Stimulated activated memory B cell treated with anti-CD40 and anti-IgM and Interleukin-4, amounts not matched to agents 10 μg/mL and 1 μg/mL and 100 μg/mL, for 72 hours (primary cell): ENCODE measurements around the gene SYNM.

ENCODE experiments used
- ATAC-seq: fragments of 150-1000 bp; cut with Tn5 transposase; 2 replicates; pipeline ENCODE4 v1.10.0; 2021
- H3K27ac Mint-ChIP-seq: one replicate; pipeline ENCODE4 v1.8.0; 2022; ENCODE audit warnings: mild to moderate bottlenecking, mixed read lengths
- H3K27me3 Mint-ChIP-seq: one replicate; pipeline ENCODE4 v1.8.0; 2022; ENCODE audit warnings: mixed read lengths
- H3K36me3 Mint-ChIP-seq: one replicate; pipeline ENCODE4 v1.8.0; 2022; ENCODE audit warnings: mixed read lengths
- H3K4me1 Mint-ChIP-seq: one replicate; pipeline ENCODE4 v1.8.0; 2022; ENCODE audit warnings: mixed read lengths
- H3K4me3 Mint-ChIP-seq: one replicate; pipeline ENCODE4 v1.8.0; 2022; ENCODE audit warnings: mild to moderate bottlenecking, moderate library complexity, mixed read lengths
- H3K9me3 Mint-ChIP-seq: one replicate; pipeline ENCODE4 v1.8.0; 2022; ENCODE audit warnings: mixed read lengths

The SYNM gene

GRCh38 chr15:99151156-99151555 is 46.3 kb downstream of the SYNM start:
- H3K36me3 Mint-ChIP-seq, result no peaks in the 10 kb centered on the region
- no peaks in the 10 kb centered on the region for H3K9me3 Mint-ChIP-seq
- peaks cover 7% of the 10 kb centered on the region for H3K27me3 Mint-ChIP-seq
- no peak overlapping the region for H3K4me3 Mint-ChIP-seq
- no peaks in the 10 kb centered on the region for H3K4me1 Mint-ChIP-seq
- no peak overlapping the region for H3K27ac Mint-ChIP-seq
- ATAC-seq, result no peak

GRCh38 chr15:99153026-99153535 is 48.2 kb downstream of the SYNM start:
- no peak for ATAC-seq
- Mint-ChIP-seq H3K9me3 (no peaks in the 10 kb centered on the region), H3K27me3 (no peaks in the 10 kb centered on the region), H3K36me3 (no peaks in the 10 kb centered on the region), H3K4me1 (no peaks in the 10 kb centered on the region), H3K4me3 (no peak overlapping the region), H3K27ac (no peak overlapping the region)

GRCh38 chr15:99154271-99154670 is 49.4 kb downstream of the SYNM start:
- H3K4me1 Mint-ChIP-seq, result no peaks in the 10 kb centered on the region
- no peaks in the 10 kb centered on the region for H3K9me3 Mint-ChIP-seq
- no peak overlapping the region for H3K27ac Mint-ChIP-seq
- no peak overlapping the region for H3K4me3 Mint-ChIP-seq
- no peaks in the 10 kb centered on the region for H3K27me3 Mint-ChIP-seq
- no peak for ATAC-seq
- no peaks in the 10 kb centered on the region for H3K36me3 Mint-ChIP-seq

GRCh38 chr15:99155961-99156443 is 51.1 kb downstream of the SYNM start:
- Mint-ChIP-seq H3K4me1 (no peaks in the 10 kb centered on the region), H3K4me3 (no peak overlapping the region), H3K36me3 (no peaks in the 10 kb centered on the region), H3K27me3 (no peaks in the 10 kb centered on the region), H3K27ac (no peak overlapping the region), H3K9me3 (no peaks in the 10 kb centered on the region)
- ATAC-seq, result no peak

GRCh38 chr15:99157456-99157855 is 52.6 kb downstream of the SYNM start:
- H3K36me3 Mint-ChIP-seq, result no peaks in the 10 kb centered on the region
- no peaks in the 10 kb centered on the region for H3K4me1 Mint-ChIP-seq
- no peak overlapping the region for H3K4me3 Mint-ChIP-seq
- no peak for ATAC-seq
- no peak overlapping the region for H3K27ac Mint-ChIP-seq
- no peaks in the 10 kb centered on the region for H3K27me3 Mint-ChIP-seq
- no peaks in the 10 kb centered on the region for H3K9me3 Mint-ChIP-seq

GRCh38 chr15:99158626-99159412 is 53.9 kb downstream of the SYNM start:
- peak; percentile 48 for ATAC-seq
- H3K9me3 Mint-ChIP-seq, result no peaks in the 10 kb centered on the region
- no peaks in the 10 kb centered on the region for H3K36me3 Mint-ChIP-seq
- H3K4me3 Mint-ChIP-seq, result no peak overlapping the region
- H3K4me1 Mint-ChIP-seq, result peaks cover 7% of the 10 kb centered on the region
- H3K27ac Mint-ChIP-seq, result no peak overlapping the region
- no peaks in the 10 kb centered on the region for H3K27me3 Mint-ChIP-seq

GRCh38 chr15:99163271-99164062 is 58.6 kb downstream of the SYNM start:
- ATAC-seq, result no peak
- Mint-ChIP-seq H3K27me3 (no peaks in the 10 kb centered on the region), H3K27ac (no peak overlapping the region), H3K9me3 (no peaks in the 10 kb centered on the region), H3K36me3 (no peaks in the 10 kb centered on the region), H3K4me1 (peaks cover 20% of the 10 kb centered on the region), H3K4me3 (no peak overlapping the region)

- no peaks in the 10 kb centered on the region for H3K27me3 Mint-ChIP-seq
- H3K36me3 Mint-ChIP-seq, result no peaks in the 10 kb centered on the region
- ATAC-seq, result no peak
- peaks cover 27% of the 10 kb centered on the region for H3K4me1 Mint-ChIP-seq
- no peak overlapping the region for H3K4me3 Mint-ChIP-seq
- no peak overlapping the region for H3K27ac Mint-ChIP-seq
- no peaks in the 10 kb centered on the region for H3K9me3 Mint-ChIP-seq
Observed at GRCh38 chr15:99164119-99164518, 59.2 kb downstream of the SYNM start.

- H3K27me3 Mint-ChIP-seq, result no peaks in the 10 kb centered on the region
- H3K4me3 Mint-ChIP-seq, result no peak overlapping the region
- H3K27ac Mint-ChIP-seq, result no peak overlapping the region
- no peak for ATAC-seq
- peaks cover 30% of the 10 kb centered on the region for H3K4me1 Mint-ChIP-seq
- H3K9me3 Mint-ChIP-seq, result no peaks in the 10 kb centered on the region
- no peaks in the 10 kb centered on the region for H3K36me3 Mint-ChIP-seq
Observed at GRCh38 chr15:99165020-99165790, 60.3 kb downstream of the SYNM start.

- H3K27me3 Mint-ChIP-seq, result no peaks in the 10 kb centered on the region
- H3K4me3 Mint-ChIP-seq, result no peak overlapping the region
- H3K36me3 Mint-ChIP-seq, result no peaks in the 10 kb centered on the region
- no peaks in the 10 kb centered on the region for H3K9me3 Mint-ChIP-seq
- peaks cover 30% of the 10 kb centered on the region for H3K4me1 Mint-ChIP-seq
- ATAC-seq, result no peak
- H3K27ac Mint-ChIP-seq, result no peak overlapping the region
Observed at GRCh38 chr15:99165956-99166689, 61.2 kb downstream of the SYNM start.

GRCh38 chr15:99167201-99167600 is 62.3 kb downstream of the SYNM start:
- H3K9me3 Mint-ChIP-seq, result no peaks in the 10 kb centered on the region
- peaks cover 30% of the 10 kb centered on the region for H3K4me1 Mint-ChIP-seq
- H3K27me3 Mint-ChIP-seq, result no peaks in the 10 kb centered on the region
- ATAC-seq, result no peak
- no peak overlapping the region for H3K27ac Mint-ChIP-seq
- H3K4me3 Mint-ChIP-seq, result no peak overlapping the region
- no peaks in the 10 kb centered on the region for H3K36me3 Mint-ChIP-seq

GRCh38 chr15:99167640-99168039 is 62.8 kb downstream of the SYNM start:
- Mint-ChIP-seq H3K4me1 (peaks cover 29% of the 10 kb centered on the region), H3K9me3 (no peaks in the 10 kb centered on the region), H3K27ac (no peak overlapping the region), H3K4me3 (no peak overlapping the region), H3K27me3 (no peaks in the 10 kb centered on the region), H3K36me3 (no peaks in the 10 kb centered on the region)
- ATAC-seq, result peak; percentile 69

- Mint-ChIP-seq H3K4me3 (no peak overlapping the region), H3K9me3 (no peaks in the 10 kb centered on the region), H3K36me3 (no peaks in the 10 kb centered on the region), H3K27me3 (no peaks in the 10 kb centered on the region), H3K27ac (no peak overlapping the region), H3K4me1 (peaks cover 23% of the 10 kb centered on the region)
- peak; percentile 50 for ATAC-seq
Observed at GRCh38 chr15:99168601-99169580, 64.0 kb downstream of the SYNM start.
